Stimulated activated CD8-positive, alpha-beta memory T cell treated with anti-CD3 and anti-CD28 coated beads, Interleukin-4, amount 100 ng/mL, for 24 hours (primary cell): ENCODE results near the gene CBFA2T3.
"Not testable (repeated sequence)": the region's sequence is repeated elsewhere in the genome, so short reads cannot be mapped to it uniquely, and the experiment has no call there.

Source experiments
- DNase-seq: peaks from one replicate; pipeline ENCODE4 v3.0.0-alpha.2; 2020; ENCODE audit warnings: low read depth

The CBFA2T3 gene

DNA sequence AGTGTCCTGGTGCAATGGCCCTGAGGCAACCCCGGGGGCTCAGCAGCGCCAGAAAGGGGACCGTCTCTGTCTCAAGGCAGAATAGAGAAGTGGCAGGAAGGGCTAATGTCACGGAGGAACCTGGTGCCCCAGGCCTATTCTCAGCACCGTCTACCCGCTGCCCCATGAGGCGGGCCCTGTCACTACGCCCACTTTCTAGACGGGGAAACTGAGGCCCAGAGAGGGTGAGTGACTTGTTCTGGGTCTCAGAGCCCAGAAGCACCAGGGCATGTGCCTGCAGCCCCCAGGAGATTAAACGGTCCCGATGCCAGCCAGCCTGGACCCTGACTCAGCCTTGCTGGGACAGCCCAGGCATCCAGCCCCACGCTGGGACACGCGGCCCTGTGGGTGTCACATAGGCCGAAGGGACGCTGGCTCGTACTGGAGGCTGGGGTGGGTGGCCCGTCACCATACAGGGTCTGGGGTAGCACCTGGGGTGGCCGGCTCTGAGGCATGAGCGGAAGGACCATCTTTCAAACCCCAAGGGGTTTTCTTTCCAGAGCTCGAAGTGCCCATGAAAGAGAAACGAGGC, 70.4 kb downstream of the CBFA2T3 start:
- DNase-seq, result no peak

- DNase-seq, result no peak
Measured at GRCh38 chr16:88906020-88906419, 71.0 kb downstream of the CBFA2T3 start.

DNA sequence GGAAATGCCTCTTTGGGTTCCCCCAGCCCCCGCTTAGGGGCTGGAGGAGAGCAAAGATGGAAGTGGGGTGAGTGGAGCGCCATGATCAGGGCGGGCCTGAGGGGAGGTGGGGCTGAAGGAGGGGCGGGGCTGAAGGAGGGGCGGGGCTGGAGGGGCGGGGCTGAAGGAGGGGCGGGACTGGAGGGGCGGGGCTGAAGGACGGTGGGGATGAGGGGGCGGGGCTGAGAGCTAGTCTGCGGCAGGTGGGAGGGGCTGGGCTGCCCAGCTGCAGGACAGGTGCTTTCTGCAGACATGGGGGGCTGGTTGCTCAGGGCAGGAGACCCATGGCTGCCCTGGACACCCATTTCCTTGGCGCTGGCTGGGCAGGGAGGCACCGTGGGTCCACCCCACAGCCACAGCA, 71.4 kb downstream of the CBFA2T3 start:
- DNase-seq, result no peak

- no peak for DNase-seq
Measured at GRCh38 chr16:88904676-88905365, 72.2 kb downstream of the CBFA2T3 start.

DNA sequence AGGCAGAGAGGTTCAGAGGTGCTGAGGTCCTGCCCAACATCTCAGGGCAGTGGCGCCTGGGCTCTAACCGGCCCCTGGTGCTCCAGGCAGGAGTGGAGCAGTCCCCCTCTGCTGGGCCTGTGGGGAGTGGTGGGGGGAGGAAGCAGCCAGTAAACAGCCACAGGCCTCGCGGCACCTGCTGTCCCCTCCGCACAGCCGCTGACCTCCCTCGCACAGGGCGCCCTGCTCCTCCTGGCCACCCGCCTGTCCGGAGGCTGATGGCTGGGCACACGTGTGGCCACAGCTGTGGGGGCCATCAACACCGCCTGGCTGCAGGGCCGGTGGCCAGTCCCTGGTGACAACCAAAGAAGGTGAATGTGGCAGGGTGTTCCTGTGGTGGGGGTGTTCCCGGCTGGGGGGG, 73.7 kb downstream of the CBFA2T3 start:
- no peak for DNase-seq

GRCh38 chr16:88902744-88903143, 74.3 kb downstream of the CBFA2T3 start:
- DNase-seq, result no peak

GRCh38 chr16:88901718-88902337, 75.2 kb downstream of the CBFA2T3 start:
- DNase-seq, result no peak

GRCh38 chr16:88900662-88901052, 76.3 kb downstream of the CBFA2T3 start:
- no peak for DNase-seq

DNA sequence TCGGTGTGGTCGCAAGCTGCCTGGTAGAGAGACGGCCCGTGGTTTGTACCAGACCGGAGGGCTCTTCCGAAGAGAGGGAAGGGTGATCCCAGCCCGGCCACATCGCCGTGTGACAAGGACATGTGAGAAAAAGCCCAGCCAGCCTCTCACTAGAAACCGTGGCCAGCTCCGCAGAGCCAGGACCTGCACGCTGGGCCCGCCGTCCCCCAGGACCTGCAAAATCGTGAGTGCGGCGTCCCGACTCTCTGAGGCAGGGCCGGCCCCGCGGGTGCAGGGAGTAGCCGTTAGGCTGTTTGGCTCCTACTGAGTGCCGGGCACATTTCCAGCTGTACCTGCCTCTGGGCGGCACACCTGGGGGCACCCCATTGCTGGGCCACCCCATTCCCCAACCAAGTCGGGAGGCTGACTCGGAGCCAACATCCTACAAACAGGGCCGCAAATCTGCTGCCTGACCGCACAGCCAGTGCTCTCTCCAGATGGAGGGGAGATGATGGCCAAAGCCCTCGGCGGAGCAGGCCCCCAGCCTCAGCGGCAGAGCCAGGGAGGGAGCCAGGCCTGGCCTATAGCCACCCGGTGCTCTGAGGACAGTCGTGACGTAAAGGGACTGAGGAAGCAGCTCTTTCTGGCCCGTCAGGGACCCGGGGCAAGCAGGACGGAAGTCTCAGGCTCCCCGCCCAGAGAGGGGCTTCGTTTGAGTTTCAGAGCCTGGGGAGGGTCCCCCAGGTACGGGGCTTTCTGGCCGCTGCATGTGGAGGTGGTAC, 76.9 kb downstream of the CBFA2T3 start:
- no peak for DNase-seq

GRCh38 chr16:88897696-88898425, 79.1 kb downstream of the CBFA2T3 start:
- no peak for DNase-seq

DNA sequence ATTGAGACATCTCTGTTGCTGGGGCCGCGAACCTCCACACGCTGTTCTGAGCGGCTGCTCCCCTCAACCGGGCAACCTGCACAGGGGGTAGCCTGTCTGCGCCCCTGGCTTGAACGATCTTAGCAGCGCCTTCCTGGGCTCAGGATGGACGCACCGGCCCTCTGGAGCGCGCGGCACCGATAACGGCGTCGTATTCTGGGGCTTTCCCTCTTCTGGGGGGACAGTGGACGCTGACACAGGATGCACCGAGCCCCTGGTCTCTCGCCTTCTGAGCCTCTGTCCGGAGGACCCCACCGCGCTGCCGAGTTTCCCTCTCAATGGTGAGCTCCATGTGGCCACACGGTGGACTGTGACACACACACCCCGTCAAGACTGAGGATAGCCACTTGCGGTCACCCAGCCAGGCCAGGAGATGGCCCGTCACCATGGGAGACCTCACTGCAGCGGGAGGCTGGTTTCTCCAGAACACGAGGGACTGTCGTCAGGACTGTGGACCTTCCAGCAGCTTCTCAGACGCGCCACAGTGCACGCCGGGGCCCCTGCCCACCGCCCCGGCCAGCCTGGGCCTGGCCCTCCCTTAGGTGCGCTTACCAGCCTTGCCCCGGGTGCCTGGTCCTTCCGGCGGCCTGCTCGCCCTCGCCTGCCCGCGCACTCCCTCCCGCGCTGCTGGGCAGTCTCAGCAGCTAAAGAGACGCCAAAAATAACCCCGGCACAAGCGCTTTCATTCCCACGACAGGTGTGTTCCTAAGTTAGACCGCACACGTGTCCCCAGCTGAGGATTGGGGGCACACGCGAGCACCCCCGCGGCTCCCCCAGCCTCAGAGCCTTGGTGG, 80.6 kb downstream of the CBFA2T3 start:
- DNase-seq, result no peak

- no peak for DNase-seq
Measured at GRCh38 chr16:88895335-88895734, 81.7 kb downstream of the CBFA2T3 start.

GRCh38 chr16:88894681-88895300, 82.2 kb downstream of the CBFA2T3 start:
- no peak for DNase-seq

- not testable (repeated sequence) for DNase-seq
Measured at GRCh38 chr16:88894266-88894665, 82.7 kb downstream of the CBFA2T3 start.

- no peak for DNase-seq
Measured at GRCh38 chr16:88893127-88893968, 83.7 kb downstream of the CBFA2T3 start.

DNA sequence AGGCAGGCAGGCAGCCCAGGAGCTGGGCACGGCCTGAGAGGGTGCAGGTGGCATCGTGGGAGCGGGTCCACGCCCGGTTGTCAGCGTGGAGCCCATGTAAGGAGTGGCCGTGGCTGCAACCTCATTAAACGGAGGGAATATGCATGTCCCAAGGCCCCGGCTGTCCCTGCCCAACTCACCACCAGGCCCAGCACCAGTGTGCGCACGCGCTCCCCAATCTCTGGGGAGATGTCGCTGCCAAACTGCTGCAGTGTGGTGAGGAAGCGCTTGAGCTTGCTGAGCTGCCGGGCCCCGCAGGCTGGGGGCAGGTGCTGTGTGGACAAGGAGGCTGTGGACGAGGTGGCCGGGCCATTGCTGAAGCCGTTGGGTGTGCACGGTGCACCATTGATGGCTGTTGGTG, 84.9 kb downstream of the CBFA2T3 start:
- no peak for DNase-seq

DNA sequence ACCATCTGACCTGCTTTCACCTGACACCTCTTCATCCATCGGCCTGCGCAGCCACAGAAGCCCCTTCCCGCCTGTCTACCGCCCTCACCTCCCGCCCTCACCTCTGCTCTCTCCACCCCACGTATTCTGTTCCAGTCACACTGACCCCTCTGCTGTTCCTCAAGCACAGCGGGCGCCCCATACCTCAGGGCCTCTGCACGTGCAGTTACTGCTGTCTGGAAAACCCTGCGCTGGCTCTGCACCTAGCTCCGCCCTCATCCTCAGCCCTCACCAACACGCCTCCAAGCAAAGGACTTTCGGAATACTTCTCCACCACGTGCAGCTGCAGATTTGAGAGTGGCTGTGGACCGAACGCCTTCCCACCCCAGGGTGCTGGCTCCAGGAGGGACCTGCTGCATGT, 85.9 kb downstream of the CBFA2T3 start:
- no peak for DNase-seq

- DNase-seq, result not testable (repeated sequence)
Measured at GRCh38 chr16:88889702-88890352, 87.2 kb downstream of the CBFA2T3 start.
